ENCODE data around the gene POLD1. TPM values are rescaled to one million over a fixed set of nuclear protein-coding genes. Genes with fewer than 3 reads are reported as not detected.

Gene POLD1
- total and polyA plus RNA-seq, 7 donors: 4.5 to 9.7 (median 6.9) TPM

DNA sequence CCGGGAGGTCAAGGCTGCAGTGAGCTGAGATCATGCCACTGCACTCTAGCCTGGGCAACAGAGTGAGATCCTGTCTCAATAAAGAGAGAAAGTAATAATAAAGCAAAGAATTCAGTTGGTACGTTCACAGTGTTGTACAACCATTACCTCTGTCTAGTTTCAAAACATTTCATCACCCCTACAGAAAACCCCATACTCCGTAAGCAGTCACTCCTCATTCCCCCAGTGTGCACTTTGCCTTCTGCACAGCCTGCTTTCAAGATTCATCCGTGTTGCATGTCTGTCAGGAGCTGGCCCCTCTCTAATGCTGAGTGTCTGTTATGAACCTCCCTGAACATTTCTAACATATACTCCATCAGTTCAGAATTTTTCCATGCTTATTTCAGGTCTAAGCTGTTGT, 9.4 kb downstream of the POLD1 start:
- Histone ChIP-seq H3K9me3 (no peaks in the 10 kb centered on the region), H3K27ac (no peak overlapping the region), H3K36me3 (ENCODE audit: insufficient read depth in 1 of 2, low read depth in 1 of 2) (no peaks in the 10 kb centered on the region), H3K27me3 (ENCODE audit: insufficient read depth in 3 of 3, low read length in 2 of 3) (no peaks in the 10 kb centered on the region), H3K4me1 (no peaks in the 10 kb centered on the region), H3K4me3 (no peak overlapping the region)
- DNase-seq: no peak
- intact Hi-C loops (cut with DNase I): no loop called here
- TF ChIP-seq, protein P1, sequence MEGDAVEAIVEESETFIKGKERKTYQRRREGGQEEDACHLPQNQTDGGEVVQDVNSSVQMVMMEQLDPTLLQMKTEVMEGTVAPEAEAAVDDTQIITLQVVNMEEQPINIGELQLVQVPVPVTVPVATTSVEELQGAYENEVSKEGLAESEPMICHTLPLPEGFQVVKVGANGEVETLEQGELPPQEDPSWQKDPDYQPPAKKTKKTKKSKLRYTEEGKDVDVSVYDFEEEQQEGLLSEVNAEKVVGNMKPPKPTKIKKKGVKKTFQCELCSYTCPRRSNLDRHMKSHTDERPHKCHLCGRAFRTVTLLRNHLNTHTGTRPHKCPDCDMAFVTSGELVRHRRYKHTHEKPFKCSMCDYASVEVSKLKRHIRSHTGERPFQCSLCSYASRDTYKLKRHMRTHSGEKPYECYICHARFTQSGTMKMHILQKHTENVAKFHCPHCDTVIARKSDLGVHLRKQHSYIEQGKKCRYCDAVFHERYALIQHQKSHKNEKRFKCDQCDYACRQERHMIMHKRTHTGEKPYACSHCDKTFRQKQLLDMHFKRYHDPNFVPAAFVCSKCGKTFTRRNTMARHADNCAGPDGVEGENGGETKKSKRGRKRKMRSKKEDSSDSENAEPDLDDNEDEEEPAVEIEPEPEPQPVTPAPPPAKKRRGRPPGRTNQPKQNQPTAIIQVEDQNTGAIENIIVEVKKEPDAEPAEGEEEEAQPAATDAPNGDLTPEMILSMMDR (IDR thresholded peaks at IDR 0.05): no peak
- no peak for ATAC-seq
- WGBS, 3 donors: 93 to 95% (median 94%) methylated on average over 4 of the region's 4 CpGs

DNA sequence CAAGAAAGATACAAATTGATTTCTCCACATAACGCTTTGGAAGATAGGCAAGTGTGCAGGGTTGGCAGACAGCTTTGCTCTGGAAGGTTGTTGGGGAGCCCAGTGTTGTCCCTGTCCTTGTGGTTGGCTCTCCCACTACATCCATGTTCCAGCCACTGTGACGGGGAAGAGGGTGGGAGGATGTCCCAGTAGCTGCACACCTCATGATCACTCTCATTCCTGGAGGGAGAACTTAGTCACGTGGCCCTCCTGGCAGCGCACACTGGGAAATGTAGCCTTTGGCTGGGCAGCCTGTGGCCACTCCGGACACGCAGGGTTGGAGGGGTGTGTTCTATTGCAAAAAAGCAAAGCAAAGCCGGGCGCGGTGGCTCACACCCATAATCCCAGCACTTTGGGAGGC, 9.9 kb downstream of the POLD1 start:
- intact Hi-C loops (cut with DNase I): no loop called here
- 78 to 91% (median 88%) methylated on average over 9 of the region's 9 CpGs for WGBS, 3 donors
- H3K27me3 ChIP-seq (ENCODE audit: insufficient read depth in 3 of 3, low read length in 2 of 3): no peaks in the 10 kb centered on the region
- no peaks in the 10 kb centered on the region for H3K9me3 ChIP-seq
- H3K4me1 ChIP-seq: no peaks in the 10 kb centered on the region
- no peak overlapping the region for H3K27ac ChIP-seq
- peak in 2 of 4 donors; percentile 55 to 62 for ATAC-seq
- DNase-seq: no peak
- no peaks in the 10 kb centered on the region for H3K36me3 ChIP-seq (ENCODE audit: insufficient read depth in 1 of 2, low read depth in 1 of 2)
- no peak overlapping the region for H3K4me3 ChIP-seq
- TF ChIP-seq, protein P1 (IDR thresholded peaks at IDR 0.05): no peak

DNA sequence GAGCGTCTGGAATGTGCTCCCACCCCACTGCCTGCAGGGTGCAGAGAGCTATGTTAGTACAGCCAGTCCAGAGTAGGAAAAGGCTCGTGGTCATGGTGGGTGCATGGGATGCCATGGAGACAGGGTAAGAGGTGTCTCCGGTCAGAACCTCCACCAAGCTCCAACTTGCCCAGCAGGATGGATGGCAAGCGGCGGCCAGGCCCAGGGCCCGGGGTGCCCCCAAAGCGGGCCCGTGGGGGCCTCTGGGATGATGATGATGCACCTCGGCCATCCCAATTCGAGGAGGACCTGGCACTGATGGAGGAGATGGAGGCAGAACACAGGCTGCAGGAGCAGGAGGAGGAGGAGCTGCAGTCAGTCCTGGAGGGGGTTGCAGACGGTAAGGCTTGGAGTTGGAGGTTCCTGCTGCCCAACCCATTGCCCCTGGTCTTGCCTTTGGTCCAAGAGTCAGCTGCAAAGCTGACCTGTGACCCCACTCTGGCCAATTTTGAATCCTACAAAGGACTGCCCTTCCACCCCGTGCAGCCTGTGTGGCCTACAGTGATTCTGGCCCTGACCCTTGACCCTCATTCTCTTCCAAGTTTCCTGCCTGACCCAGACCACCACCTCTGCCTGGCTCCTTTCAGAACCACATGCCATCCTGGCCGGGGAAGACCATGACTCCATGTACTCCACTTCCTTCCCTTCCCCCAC, 14.7 kb downstream of the POLD1 start:
- Histone ChIP-seq H3K4me1 (no peaks in the 10 kb centered on the region), H3K27ac (no peak overlapping the region), H3K27me3 (ENCODE audit: insufficient read depth in 3 of 3, low read length in 2 of 3) (no peaks in the 10 kb centered on the region), H3K4me3 (no peak overlapping the region), H3K9me3 (no peaks in the 10 kb centered on the region), H3K36me3 (ENCODE audit: insufficient read depth in 1 of 2, low read depth in 1 of 2) (peaks cover 0 to under 1% of the 10 kb centered on the region in 2 donors)
- intact Hi-C loops (cut with DNase I): no loop called here
- ATAC-seq (no peak), DNase-seq (no peak)
- TF ChIP-seq, protein P1 (IDR thresholded peaks at IDR 0.05): no peak
- 89 to 96% (median 92%) methylated on average over 10 to 13 of the region's 13 CpGs for WGBS, 3 donors

DNA sequence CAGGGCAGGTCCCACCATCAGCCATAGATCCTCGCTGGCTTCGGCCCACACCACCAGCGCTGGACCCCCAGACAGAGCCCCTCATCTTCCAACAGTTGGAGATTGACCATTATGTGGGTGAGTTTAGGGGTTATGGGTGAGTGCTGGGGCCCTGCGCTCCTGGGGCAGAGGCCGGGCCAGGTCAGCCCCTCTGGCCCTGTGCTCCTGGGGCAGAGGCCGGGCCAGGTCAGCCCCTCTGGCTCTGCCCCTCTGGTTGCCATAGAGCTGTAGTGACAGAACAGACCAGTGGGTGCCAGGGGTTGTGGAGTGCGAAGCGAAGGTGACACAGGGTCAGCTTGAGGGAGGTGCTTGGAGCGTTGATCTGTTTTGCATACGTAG, 15.2 kb downstream of the POLD1 start:
- intact Hi-C loops (cut with DNase I): no loop called here
- Histone ChIP-seq H3K4me1 (no peaks in the 10 kb centered on the region), H3K27me3 (ENCODE audit: insufficient read depth in 3 of 3, low read length in 2 of 3) (no peaks in the 10 kb centered on the region), H3K4me3 (no peak overlapping the region), H3K27ac (no peak overlapping the region), H3K9me3 (no peaks in the 10 kb centered on the region), H3K36me3 (ENCODE audit: insufficient read depth in 1 of 2, low read depth in 1 of 2) (peaks cover 0 to 4% of the 10 kb centered on the region in 2 donors)
- TF ChIP-seq, protein P1 (IDR thresholded peaks at IDR 0.05): no peak
- DNase-seq: no peak
- no peak for ATAC-seq
- 95 to 98% (median 96%) methylated on average over 10 of the region's 10 CpGs for WGBS, 3 donors

All from psoas muscle (tissue), 8 donors.